ENCODE results near the gene CIZ1.

- TF ChIP-seq TBP (optimal IDR thresholded peaks at IDR 0.05; ENCODE audit: low read depth, low read length) (no peak), MAFF (IDR thresholded peaks at IDR 0.05; ENCODE audit: low read length) (no peak), HIVEP1 (CRISPR knock-in tag; IDR thresholded peaks at IDR 0.05) (no peak)
These were observed 10.9 kb downstream of the CIZ1 start for GRCh38 chr9:128180447-128180846.

Data from K562 (cell line).